ENCODE measurements around the gene KIF25.

Gene KIF25

DNA sequence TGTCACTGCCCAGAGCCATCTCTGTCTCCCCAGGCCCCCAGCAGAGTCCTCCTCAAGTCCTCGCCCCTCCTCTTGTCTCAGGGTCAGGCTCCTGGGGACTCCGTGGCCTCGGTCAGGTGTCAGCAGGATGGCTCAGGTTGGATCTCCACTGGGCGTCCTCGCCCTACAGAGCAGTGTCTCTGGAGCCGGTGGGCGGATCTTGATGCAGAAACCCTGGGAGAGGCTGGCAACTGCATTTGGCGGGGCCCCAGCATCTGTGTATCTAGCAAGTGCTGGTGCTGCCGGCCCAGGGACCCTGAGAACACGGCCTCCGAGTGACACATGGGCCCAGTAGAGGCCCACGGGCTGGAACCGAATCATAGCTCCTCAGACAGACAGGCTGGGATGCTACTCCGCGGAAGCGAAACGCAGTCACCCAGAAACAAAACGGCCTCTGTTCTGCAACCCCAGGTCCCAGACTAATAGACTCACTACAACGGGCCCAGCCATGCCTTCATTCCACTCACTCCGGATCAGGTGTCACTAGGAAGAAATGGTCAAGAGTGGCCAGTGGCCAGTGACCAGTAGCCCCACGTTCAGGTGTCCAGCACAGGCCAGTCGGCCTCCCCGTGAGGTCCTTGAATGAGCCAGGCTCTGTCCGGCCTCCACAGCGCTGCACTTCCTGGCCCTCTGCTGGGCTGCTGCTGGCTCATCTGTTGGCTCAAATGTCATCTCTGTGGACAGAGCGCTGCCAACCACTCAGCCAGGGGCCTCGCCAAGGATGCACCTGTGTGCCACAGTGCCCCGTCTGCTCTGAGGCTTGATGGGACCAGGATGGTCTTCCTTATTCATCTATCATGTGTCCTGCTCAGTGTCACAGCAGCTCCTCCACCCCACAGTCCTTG, 94.2 kb downstream of the KIF25 start:
- no peak for DNase-seq

DNA sequence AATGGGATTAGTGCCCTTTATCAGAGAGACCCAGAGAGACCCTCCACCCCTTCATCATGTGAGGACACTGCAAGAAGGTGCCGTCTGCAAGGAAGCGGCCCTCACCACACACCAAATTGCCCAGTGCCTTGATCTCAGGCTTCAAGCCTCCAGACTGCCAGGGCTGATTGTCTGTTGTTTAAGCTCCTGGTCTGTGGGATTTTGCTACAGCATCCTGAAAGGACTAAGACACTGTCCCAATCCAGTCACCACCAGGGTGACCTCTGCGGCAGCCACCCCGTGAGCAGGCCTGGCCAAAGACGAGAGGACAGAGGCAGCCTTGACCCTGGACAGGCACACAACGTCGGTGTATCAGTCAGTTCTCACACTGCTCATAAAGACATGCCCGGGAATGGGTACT, 95.1 kb downstream of the KIF25 start:
- DNase-seq: no peak

DNA sequence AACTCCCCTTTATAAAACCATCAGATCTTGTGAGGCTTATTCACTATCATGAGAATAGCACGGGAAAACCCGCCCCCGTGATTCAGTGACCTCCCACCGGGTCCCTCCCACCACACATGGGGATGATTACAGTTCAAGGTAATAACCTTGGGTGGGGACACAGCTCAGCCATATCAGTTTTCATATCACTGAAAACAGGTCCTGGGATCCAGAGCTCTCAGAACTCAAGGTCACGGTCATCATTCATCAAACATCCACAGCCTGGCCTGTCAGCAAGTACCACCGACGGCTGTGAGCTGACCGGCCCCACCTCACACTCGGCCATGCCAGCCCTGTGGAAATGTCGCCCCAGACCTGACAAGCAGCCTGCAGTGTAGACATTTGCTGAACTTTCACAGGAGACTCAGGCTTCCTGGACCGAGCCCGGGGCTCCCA, 95.6 kb downstream of the KIF25 start:
- no peak for DNase-seq

DNA sequence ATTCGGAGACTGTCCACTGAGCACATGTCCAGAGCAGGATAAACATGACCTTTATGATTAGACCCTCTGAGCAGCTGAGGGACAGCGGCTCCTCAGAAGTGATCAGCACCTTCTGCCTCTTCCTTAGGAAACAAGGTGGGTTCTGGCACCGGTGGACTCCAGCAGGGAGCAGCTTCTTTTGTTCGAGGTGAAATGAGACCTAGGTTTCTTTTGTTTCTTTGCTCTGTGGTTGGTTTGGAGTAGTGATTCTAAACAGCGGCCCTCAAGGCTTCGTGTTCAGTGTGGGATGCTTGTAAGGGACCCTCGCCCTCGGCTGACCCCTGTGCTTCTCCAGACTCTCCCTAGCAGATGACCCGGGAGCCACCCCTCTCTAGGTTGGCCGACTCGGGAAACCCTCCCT, 96.2 kb downstream of the KIF25 start:
- no peak for DNase-seq
